GM13977 (cell line): Measurements from ENCODE around the gene EFHC1.

ENCODE experiments used
- DNase-seq: peaks from one replicate; pipeline ENCODE4 v3.0.0; 2012; ENCODE audit warnings: low spot score
- in situ Hi-C: fragments of 300-500 bp; cut with MboI; formaldehyde crosslinking; loops from one replicate; pipeline ENCODE4 v1.12.0; 2022; ENCODE audit warnings: low sequenced_read_pairs, low pct_unique_long_range_greater_than_20kb, mixed read lengths, inconsistent platforms; ENCODE audit not compliant: unreplicated experiment
- TF ChIP-seq, protein P1 (sequence below): IDR thresholded peaks from 2 replicates; pipeline ENCODE4 v1.5.1; 2012; ENCODE audit warnings: mild to moderate bottlenecking, control low read depth; ENCODE audit not compliant: insufficient read depth; ENCODE audit errors: extremely low read depth, missing control alignments

The EFHC1 gene

DNA sequence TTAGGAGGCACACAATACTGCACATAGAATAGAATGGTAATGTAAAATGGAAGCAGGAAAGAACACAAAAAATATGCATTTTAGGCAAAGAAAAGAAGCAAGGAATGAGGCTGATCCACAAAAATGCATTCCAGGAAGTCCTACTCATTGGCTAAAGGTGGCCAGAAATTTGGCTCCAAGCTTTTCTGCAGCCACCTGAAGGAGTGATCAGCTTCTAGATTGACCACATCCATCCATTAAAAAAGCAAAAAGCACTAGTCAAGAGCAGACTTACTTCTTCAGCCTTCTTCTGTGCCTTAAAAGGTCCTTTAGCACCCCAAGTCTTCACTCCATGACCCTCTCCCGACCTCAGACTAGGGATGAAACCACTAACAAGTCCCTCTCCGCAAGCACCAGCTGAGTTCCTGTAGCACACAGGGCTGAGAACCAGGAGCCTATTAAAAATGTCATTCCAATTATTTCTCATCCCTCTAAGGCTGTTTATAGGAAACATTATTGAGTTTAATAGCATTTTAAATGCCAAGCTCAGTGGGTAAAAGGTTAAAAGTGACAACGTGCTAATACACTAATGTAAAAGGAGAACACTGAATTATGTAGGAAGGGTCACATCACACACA lies 120.3 kb downstream of the EFHC1 start:
- no peak for DNase-seq
- TF ChIP-seq, protein P1, sequence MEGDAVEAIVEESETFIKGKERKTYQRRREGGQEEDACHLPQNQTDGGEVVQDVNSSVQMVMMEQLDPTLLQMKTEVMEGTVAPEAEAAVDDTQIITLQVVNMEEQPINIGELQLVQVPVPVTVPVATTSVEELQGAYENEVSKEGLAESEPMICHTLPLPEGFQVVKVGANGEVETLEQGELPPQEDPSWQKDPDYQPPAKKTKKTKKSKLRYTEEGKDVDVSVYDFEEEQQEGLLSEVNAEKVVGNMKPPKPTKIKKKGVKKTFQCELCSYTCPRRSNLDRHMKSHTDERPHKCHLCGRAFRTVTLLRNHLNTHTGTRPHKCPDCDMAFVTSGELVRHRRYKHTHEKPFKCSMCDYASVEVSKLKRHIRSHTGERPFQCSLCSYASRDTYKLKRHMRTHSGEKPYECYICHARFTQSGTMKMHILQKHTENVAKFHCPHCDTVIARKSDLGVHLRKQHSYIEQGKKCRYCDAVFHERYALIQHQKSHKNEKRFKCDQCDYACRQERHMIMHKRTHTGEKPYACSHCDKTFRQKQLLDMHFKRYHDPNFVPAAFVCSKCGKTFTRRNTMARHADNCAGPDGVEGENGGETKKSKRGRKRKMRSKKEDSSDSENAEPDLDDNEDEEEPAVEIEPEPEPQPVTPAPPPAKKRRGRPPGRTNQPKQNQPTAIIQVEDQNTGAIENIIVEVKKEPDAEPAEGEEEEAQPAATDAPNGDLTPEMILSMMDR: no peak
- in situ Hi-C loops: no loop called here

DNA sequence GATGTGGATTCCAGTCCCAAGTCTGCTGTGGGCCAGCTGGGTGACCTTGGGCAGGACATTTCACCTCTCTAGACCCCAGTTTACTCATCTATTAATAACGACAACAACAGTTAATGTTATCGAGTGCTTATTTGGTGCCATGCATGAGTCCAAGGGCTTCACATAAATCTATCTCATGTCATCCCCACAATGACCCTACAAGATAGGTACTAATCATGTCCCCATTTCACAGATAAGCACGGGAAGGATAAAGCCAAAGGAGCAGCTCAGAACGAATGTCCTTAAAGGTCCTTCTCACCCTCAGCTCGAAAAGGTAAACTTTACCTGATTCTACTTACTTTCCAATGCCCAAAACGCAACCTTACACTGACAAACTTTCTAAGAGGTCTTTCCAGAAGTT lies 121.0 kb downstream of the EFHC1 start:
- TF ChIP-seq, protein P1: no peak
- in situ Hi-C loops: no loop called here
- DNase-seq: no peak

DNA sequence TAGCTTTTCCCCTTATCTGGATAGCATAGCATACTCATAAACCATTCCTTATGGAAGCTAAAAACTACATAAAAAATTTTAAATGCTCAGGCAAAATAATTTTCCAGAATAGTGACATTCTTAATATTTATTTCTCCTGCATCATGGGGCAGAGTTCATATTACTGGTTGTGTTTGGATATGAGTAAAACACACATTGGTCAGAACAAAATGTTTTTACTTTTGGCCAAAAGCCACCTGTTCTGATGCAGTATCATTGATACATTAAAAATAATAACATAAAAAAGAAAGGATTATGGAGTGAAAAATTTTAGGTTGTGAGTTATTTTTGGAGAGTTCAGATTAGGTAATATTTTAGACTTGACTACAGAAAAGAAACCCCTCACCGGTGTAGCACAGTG lies 123.1 kb downstream of the EFHC1 start:
- TF ChIP-seq, protein P1: no peak
- DNase-seq: no peak
- in situ Hi-C loops: no loop called here

DNA sequence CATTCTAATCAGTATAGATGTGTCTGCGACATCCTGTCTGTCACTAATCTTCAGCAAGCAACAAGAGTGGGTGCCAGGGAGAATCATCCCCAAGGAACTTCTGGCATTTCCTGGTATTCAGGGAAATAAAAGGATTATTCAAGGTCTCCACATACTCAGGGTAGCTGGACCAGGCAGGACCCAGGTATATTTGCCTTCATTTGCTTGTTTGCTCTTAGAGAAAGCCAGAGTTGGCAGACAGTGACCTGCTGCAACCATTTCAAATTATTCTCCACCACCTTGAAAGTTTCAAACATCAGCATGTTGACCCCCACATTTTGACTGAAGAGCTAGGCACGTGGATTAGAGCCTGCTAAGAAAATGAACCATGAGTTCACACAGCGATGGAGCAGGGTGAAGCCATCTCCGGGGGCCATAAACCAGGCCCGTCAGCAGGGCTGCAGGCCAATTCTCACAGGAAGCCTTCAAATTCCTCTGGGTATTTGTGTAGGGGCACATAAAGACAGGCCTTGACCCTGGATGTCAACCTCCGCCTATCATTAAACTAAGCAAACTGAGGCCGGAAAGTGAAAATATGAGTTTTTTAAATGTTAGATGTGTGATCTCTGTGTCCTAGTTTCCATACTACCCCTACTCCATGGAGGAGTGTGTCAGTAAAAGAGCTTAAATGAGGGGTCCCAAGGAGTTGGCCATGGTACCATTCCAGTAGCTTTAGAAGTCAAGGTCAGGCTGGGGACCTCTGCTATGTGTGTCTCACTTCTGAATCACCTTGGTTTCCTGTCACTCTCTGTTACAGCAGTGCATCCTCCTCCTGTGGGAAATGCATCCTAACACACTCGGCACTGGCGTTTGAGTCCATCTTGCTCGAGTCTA lies 123.8 kb downstream of the EFHC1 start:
- TF ChIP-seq, protein P1: no peak
- in situ Hi-C loops: no loop called here
- DNase-seq: no peak

DNA sequence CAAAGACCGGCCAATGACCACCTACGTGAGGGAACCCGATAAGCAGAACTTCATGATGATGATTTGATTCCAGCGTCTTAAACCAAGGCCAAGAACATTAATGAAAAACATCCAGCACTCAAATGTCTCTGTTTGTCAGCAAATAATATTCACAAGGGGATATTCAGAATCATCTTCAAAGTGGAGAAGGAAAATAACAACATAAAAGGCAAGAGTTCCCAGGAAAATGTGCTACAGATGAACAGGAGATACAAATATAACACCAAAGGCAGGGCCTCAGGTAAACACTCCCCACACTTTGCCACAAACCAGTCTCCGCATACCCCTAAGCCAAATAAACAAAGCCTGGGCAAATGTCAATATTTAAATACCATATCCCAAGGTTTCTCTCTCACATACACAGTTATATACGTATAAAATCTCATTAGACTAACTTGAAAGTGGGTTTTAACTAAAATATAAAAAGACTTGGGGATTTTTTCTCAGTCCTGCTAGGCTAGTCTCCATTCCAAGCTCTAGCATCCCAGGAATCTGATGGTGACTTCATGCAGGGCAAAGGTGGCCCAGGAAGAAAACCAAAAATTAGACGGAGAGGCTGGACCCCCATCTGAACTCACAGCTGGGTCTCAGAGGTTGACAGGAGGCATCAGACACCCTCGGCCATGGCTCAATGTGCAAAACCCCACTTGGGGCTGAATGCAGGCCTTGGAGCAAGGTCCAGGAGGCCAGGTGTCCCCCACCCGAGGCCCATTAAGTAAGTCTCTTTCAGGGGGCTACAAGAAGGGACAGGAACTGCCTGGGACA lies 124.7 kb downstream of the EFHC1 start:
- no peak for DNase-seq
- TF ChIP-seq, protein P1: no peak
- in situ Hi-C loops: no loop called here

DNA sequence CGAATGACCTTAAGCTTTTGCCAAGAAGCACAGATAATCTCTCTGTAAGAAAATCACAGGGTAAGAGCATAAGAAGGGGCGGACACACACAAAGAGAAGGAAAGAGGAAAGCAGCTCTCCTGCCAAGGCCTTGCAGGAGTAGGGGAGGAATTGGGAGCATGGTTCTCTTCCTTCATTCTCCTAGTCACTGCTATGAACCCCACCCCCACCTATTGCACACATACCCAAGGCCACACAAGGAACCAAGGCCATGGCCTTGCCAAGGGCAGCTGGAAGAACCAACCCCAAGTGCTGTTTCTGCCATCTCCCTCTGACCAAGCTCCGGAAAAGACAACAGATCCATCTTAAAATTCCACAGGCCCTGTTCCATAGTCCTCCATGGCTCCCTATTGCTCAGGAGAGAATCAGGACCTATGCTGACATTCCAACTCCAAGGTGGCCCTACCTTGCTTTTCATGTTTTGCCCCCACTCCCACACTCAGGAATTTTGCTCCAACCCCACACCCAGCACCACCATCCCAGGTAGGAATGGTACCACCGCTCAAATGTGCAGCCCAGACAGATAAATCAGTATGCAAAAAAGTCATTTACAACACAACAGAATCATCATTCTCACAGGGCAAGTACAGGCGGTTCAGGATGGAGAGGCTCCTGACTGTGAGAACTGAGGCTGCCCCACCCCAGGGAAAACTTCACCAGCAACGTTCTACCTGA lies 125.4 kb downstream of the EFHC1 start:
- DNase-seq: no peak
- in situ Hi-C loops: no loop called here
- TF ChIP-seq, protein P1: no peak
